Measurements from ENCODE around the gene NTRK3.

Gene NTRK3

DNA sequence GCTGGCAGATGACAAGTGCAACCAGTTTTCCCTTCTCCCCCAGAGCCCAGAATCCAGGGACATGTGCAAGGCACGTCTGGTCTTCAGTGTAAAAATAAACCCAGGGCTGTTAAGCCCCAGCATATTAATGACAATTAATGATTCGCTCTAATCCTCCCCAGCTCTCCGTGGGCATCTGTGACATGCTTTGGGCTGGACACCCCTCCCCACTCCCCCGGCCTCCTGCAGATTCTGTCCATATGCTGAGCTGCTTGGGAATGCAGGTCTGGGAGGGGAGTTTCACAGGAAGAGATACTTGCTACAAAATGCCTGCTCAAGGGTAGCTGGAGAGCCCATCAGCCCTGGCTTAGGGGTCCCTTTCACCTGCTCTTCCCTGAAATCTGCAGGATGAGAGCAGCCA is 43.0 kb upstream of the NTRK3 start:
- H3K4me3 ChIP-seq (ENCODE audit: low read depth, low read length) = no peak overlapping the region
- TF ChIP-seq, protein P1, sequence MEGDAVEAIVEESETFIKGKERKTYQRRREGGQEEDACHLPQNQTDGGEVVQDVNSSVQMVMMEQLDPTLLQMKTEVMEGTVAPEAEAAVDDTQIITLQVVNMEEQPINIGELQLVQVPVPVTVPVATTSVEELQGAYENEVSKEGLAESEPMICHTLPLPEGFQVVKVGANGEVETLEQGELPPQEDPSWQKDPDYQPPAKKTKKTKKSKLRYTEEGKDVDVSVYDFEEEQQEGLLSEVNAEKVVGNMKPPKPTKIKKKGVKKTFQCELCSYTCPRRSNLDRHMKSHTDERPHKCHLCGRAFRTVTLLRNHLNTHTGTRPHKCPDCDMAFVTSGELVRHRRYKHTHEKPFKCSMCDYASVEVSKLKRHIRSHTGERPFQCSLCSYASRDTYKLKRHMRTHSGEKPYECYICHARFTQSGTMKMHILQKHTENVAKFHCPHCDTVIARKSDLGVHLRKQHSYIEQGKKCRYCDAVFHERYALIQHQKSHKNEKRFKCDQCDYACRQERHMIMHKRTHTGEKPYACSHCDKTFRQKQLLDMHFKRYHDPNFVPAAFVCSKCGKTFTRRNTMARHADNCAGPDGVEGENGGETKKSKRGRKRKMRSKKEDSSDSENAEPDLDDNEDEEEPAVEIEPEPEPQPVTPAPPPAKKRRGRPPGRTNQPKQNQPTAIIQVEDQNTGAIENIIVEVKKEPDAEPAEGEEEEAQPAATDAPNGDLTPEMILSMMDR (IDR thresholded peaks at IDR 0.05; ENCODE audit: low read depth, low read length, missing control alignments) = no peak
- DNase-seq (ENCODE audit: low read depth) = no peak
- in situ Hi-C loops (cut with HindIII; ENCODE audit: low sequenced_read_pairs) = no loop called here

DNA sequence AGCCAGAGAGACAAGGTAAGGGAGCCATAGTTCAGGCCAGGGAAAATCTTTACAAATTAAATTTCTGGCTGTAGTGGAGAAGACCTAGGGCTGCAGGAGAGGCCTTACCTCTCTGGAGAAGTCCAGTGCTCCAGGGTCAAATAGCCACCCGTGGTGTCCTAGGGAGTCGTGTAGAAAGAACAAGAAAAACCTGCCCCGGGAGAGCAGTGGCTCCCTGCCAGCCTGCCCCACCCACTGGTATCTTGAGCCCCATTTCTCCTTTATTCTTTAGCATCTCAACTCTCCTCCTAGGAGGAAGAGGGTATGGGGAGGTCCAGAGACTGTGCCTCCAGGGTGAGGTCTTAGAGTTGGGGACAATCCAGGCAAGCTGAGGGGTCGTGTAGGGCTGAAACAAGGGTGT is 32.1 kb upstream of the NTRK3 start:
- TF ChIP-seq, protein P1 (IDR thresholded peaks at IDR 0.05; ENCODE audit: low read depth, low read length, missing control alignments) = no peak

DNA sequence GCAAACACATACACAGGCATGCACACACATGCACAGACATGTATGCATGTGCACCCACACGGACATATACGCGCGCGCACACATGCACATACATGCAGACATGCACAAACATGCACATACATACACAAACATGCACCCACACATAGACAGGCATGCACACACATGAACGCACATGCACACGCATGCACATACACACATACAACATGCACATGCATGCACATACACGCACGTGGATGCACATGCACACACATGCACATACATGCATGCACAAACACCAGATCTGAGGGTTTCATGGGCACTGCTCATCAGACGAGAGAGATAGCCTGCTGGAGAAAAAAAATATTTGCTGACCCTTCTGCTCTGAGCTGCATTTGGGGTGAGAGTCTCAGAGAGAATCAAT is 31.7 kb upstream of the NTRK3 start:
- TF ChIP-seq, protein P1 (IDR thresholded peaks at IDR 0.05; ENCODE audit: low read depth, low read length, missing control alignments) = no peak
- no peak overlapping the region for H3K4me3 ChIP-seq (ENCODE audit: low read depth, low read length)
- in situ Hi-C loops (cut with HindIII; ENCODE audit: low sequenced_read_pairs) = no loop called here
- no peak for DNase-seq (ENCODE audit: low read depth)

More for the DNA sequence above, 32.1 kb upstream of the NTRK3 start:
- no peak overlapping the region for H3K4me3 ChIP-seq (ENCODE audit: low read depth, low read length)
- DNase-seq (ENCODE audit: low read depth) = no peak
- in situ Hi-C loops (cut with HindIII; ENCODE audit: low sequenced_read_pairs) = no loop called here

DNA sequence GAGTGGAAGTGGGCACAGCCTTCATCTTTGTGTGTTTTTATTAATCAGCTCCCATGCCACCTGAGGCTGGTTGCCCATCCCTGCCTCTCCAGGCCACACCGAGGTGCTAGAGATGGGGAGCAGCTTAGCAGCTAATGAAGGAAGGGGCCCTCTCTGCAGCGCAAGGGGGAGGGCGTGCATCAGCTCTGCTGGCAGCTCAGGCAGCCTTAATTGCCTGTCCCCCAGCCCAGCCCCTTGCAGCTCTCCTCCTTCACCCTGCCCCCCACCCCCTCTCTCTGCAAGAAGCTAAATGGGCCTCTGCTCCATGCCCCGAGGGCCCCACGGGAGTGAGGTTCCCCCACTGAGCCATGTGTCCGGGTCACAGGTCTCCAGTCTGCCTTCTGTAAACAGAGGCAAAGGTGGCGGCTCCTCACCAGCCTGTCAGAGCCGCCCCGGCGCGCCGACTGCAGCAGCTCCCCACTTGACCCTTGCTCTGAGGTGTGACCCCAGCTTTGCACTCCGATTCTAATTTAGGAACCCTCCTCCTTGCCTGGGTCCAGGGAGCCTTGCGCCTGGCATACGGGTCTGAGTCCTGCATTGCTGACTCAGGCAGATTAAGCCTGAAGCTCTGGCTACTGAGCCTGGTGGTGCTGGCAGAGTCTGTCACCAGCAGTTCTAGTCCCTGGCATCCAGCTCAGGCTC is 27.9 kb upstream of the NTRK3 start:
- no peak overlapping the region for H3K4me3 ChIP-seq (ENCODE audit: low read depth, low read length)
- DNase-seq (ENCODE audit: low read depth) = no peak
- TF ChIP-seq, protein P1 (IDR thresholded peaks at IDR 0.05; ENCODE audit: low read depth, low read length, missing control alignments) = no peak
- in situ Hi-C loops (cut with HindIII; ENCODE audit: low sequenced_read_pairs) = no loop called here

DNA sequence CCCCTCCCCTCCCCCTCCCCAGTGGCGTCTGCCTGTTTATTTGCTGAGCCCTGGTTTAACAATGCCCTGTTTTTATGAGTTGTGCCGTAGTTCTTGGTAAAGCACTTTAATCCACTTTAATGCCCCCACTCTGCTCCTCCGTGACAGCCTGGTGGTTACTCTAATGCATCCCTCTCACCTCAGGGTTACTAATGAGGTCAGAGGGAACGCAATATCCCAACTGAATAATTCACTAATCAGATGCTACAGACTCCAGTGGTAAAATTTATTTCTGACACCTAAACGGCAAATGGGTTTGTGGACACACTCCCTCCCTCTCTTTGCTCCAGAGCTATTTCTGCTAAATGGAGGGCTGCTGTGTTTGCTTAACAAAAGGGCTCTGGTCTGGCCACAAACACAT is 26.1 kb upstream of the NTRK3 start:
- no peak for DNase-seq (ENCODE audit: low read depth)
- H3K4me3 ChIP-seq (ENCODE audit: low read depth, low read length) = no peak overlapping the region
- in situ Hi-C loops (cut with HindIII; ENCODE audit: low sequenced_read_pairs) = no loop called here
- TF ChIP-seq, protein P1 (IDR thresholded peaks at IDR 0.05; ENCODE audit: low read depth, low read length, missing control alignments) = no peak

DNA sequence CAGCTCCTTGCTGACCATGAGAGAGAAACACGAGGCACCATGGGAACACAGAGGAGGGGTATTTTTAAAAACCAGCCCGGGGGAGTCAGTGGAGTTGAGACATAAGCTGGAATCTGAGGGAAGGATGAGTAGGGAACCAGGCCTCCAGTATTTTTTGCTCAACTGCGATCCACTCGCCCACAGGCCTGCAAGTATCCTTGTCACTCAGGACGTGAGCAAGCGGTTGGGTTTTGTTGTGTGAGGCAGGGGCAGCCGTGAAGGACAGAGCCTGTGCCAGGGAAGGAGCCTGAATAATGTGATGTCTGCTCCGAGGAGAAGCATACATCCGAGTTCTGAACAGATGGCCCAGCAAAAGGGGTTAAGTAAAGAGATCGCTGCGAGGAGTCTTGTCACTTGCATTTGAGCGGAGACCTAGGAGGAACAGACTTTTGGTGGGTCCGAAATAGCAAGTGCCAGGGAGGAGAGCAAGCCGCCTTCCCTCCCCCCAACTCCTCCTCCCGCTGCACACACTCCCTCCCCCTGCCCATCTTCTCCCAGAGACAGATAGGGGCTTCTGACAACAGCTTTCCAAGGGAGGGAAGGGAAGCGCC is 20.4 kb upstream of the NTRK3 start:
- TF ChIP-seq, protein P1 (IDR thresholded peaks at IDR 0.05; ENCODE audit: low read depth, low read length, missing control alignments) = no peak
- in situ Hi-C loops (cut with HindIII; ENCODE audit: low sequenced_read_pairs) = no loop called here
- no peak overlapping the region for H3K4me3 ChIP-seq (ENCODE audit: low read depth, low read length)
- DNase-seq (ENCODE audit: low read depth) = no peak
